GM23338 (cell line): ENCODE measurements around the gene EXOSC5.

Experiments
- CTCF ChIP-seq, 2 experiments: fragments of 200-600 bp in 1 of 2; sonication (generic) in 1 of 2; conservative IDR thresholded peaks; 2 replicates each; pipeline versions ENCODE4 v1.5.1 to v1.6.1; 2016 to 2017; ENCODE audit warnings: antibody characterized with exemption in 2 of 2, low read depth in 2 of 2, mild to moderate bottlenecking in 2 of 2, moderate library complexity in 1 of 2
- EZH2phosphoT487 ChIP-seq: fragments of 200-600 bp; sonication (generic); IDR thresholded peaks from one replicate; pipeline ENCODE4 v1.8.1; 2018; ENCODE audit warnings: antibody characterized with exemption; ENCODE audit not compliant: unreplicated experiment
- POLR2AphosphoS5 ChIP-seq: IDR thresholded peaks from 2 replicates; pipeline ENCODE4 v1.6.1; 2016; ENCODE audit warnings: antibody characterized with exemption, low read depth

- TF ChIP-seq CTCF (conservative IDR thresholded peaks at IDR 0.05; ENCODE audit: low read depth in 2 of 2) (no peak), EZH2phosphoT487 (no peak), POLR2AphosphoS5 (no peak)
These were observed 24.7 kb downstream of the EXOSC5 start for GRCh38 chr19:41372501-41372900.
